Skeletal muscle tissue (tissue), 4 donors: Measurements from ENCODE around the gene NPLOC4. TPM values are rescaled to one million over a fixed set of nuclear protein-coding genes. Genes with fewer than 3 reads are reported as not detected.
"Not testable (repeated sequence)": the region's sequence is repeated elsewhere in the genome, so short reads cannot be mapped to it uniquely, and the experiment has no call there.

Experiments used
- H3K27ac ChIP-seq: one replicate; pipeline ENCODE4 v1.7.0; 2013; ENCODE audit warnings: mild to moderate bottlenecking, low read depth, low read length, inconsistent platforms
- H3K27me3 ChIP-seq, 3 donors: one replicate each; pipeline ENCODE4 v1.7.0; 2013; ENCODE audit warnings: low read length in 3 of 3; ENCODE audit not compliant: control insufficient read depth in 3 of 3, insufficient read depth in 3 of 3
- H3K36me3 ChIP-seq, 3 donors: one replicate each; pipeline ENCODE4 v1.7.0; 2013; ENCODE audit warnings: low read length in 3 of 3; ENCODE audit not compliant: control insufficient read depth in 3 of 3, insufficient read depth in 3 of 3
- H3K4me1 ChIP-seq, 3 donors: one replicate each; pipeline ENCODE4 v1.7.0; 2013; ENCODE audit warnings: low read length in 3 of 3, mild to moderate bottlenecking in 3 of 3; ENCODE audit not compliant: control insufficient read depth in 3 of 3, insufficient read depth in 3 of 3
- H3K4me3 ChIP-seq, 3 donors: one replicate each; pipeline ENCODE4 v1.7.0; 2013; ENCODE audit warnings: low read length in 3 of 3
- H3K9ac ChIP-seq, 3 donors: one replicate each; pipeline ENCODE4 v1.7.0; 2013; ENCODE audit warnings: low read length in 3 of 3, mild to moderate bottlenecking in 3 of 3, moderate library complexity in 2 of 3, low read depth in 1 of 3
- H3K9me3 ChIP-seq, 3 donors: one replicate each; pipeline ENCODE4 v1.7.0; 2013; ENCODE audit warnings: low read length in 3 of 3; ENCODE audit not compliant: control insufficient read depth in 3 of 3
- total RNA-seq: library from RNA; depleted of rRNA; stranded (reverse); fragments of >200 nt; gene quantifications from one replicate; pipeline ENCODE4 v1.2.3, GENCODE V29; 2014
- donor health status: Osteomylitis.

NPLOC4 gene
- total RNA-seq, 1 donor from 2014 or later, result 43.8 TPM

DNA sequence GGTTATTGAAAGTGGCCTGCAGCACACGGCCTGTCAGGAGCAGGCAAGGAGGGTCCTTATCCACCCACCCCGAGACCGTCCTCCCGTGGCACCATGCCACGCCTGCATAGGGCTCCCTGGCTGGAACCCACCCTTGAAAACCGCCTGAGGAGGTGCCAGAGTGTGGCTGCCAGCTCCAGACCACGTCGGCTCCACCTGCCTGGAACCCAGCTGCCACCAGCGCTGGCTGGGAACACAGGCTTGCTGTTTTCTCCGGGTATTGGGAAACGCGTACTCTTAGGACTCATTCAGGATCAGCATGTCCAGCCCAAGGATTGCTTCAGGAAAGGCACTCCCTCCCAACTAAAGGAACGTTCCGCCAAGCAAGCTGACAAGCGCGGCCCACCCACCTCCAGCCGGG, 40.0 kb upstream of the NPLOC4 start:
- Histone ChIP-seq H3K9me3 (no peaks in the 10 kb centered on the region), H3K4me1 (peaks cover 0 to 12% (median 6%) of the 10 kb centered on the region in 3 donors), H3K27me3 (no peaks in the 10 kb centered on the region), H3K9ac (no peak overlapping the region), H3K36me3 (peaks cover 15 to 18% (median 16%) of the 10 kb centered on the region in 3 donors), H3K4me3 (no peak overlapping the region), H3K27ac (no peak overlapping the region)

DNA sequence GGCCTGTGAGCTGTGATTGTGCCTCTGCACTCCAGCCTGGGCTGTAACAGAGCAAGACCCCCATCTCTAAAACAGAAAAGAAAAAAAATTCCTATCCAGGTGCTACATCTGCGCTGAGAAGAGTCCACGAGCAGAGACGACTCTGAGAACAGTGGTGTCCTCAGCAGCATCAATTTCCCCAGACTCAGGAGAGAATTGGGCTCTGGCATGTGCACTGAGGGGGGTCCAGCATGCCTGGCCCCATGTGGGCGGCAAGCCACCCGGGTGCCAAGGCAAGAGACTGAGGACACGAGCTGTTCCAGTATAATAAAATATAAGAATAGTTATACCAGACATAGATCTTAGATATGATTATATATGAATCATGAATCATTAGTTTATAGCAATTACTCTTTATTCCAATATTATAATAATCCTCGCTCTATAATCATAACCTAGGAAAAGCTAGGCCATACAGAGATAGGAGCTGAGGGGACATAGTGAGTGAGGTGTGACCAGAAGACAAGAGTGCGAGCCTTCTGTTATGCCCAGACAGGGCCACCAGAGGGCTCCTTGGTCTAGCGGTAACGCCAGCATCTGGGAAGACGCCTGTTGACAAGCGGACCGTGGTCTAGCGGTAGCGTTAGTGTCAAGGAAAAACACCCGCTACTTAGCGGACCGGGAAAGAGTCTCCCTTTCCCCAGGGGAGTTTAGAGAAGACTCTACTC, 38.8 kb upstream of the NPLOC4 start:
- not testable (repeated sequence) for H3K4me3 ChIP-seq, H3K27me3 ChIP-seq, H3K9me3 ChIP-seq, H3K4me1 ChIP-seq, H3K27ac ChIP-seq
- peaks cover 16 to 25% (median 19%) of the 10 kb centered on the region in 3 donors for H3K36me3 ChIP-seq
- H3K9ac ChIP-seq, result peak overlapping the region in 1 of 3 donors; percentile 8

- no peak overlapping the region for H3K4me3 ChIP-seq
- no peak overlapping the region for H3K27ac ChIP-seq
- H3K9ac ChIP-seq, result peak overlapping the region in 1 of 3 donors; percentile 25
- peaks cover 0 to 7% (median 0%) of the 10 kb centered on the region in 3 donors for H3K4me1 ChIP-seq
- no peaks in the 10 kb centered on the region for H3K27me3 ChIP-seq
- H3K36me3 ChIP-seq, result peaks cover 20 to 35% (median 27%) of the 10 kb centered on the region in 3 donors
- no peaks in the 10 kb centered on the region for H3K9me3 ChIP-seq
Observed at GRCh38 chr17:81673561-81674258, 36.8 kb upstream of the NPLOC4 start.

- Histone ChIP-seq H3K9me3 (no peaks in the 10 kb centered on the region), H3K36me3 (peaks cover 20 to 35% (median 31%) of the 10 kb centered on the region in 3 donors), H3K4me3 (no peak overlapping the region), H3K9ac (no peak overlapping the region), H3K27ac (no peak overlapping the region), H3K27me3 (no peaks in the 10 kb centered on the region), H3K4me1 (peaks cover 1 to 9% (median 4%) of the 10 kb centered on the region in 3 donors)
Observed at GRCh38 chr17:81672954-81673353, 36.0 kb upstream of the NPLOC4 start.

GRCh38 chr17:81672504-81672903, 35.6 kb upstream of the NPLOC4 start:
- Histone ChIP-seq H3K4me3 (no peak overlapping the region), H3K9me3 (no peaks in the 10 kb centered on the region), H3K4me1 (peaks cover 4 to 13% (median 7%) of the 10 kb centered on the region in 3 donors), H3K27me3 (no peaks in the 10 kb centered on the region), H3K27ac (no peak overlapping the region), H3K9ac (peak overlapping the region in 1 of 3 donors; percentile 8), H3K36me3 (peaks cover 20 to 35% (median 31%) of the 10 kb centered on the region in 3 donors)

GRCh38 chr17:81667754-81668153, 30.8 kb upstream of the NPLOC4 start:
- Histone ChIP-seq H3K9ac (no peak overlapping the region), H3K27me3 (no peaks in the 10 kb centered on the region), H3K36me3 (peaks cover 21 to 31% (median 29%) of the 10 kb centered on the region in 3 donors), H3K4me3 (no peak overlapping the region), H3K27ac (no peak overlapping the region), H3K9me3 (no peaks in the 10 kb centered on the region), H3K4me1 (peaks cover 16 to 33% (median 21%) of the 10 kb centered on the region in 3 donors)

- Histone ChIP-seq H3K9ac (peak within 1 kb of the TSS; percentile 83 to 92 (median 92)), H3K9me3 (no peaks in the 10 kb centered on the region), H3K4me3 (peak within 1 kb of the TSS; percentile 80 to 91 (median 91)), H3K27me3 (no peaks in the 10 kb centered on the region), H3K4me1 (peaks cover 16 to 33% (median 21%) of the 10 kb centered on the region in 3 donors), H3K36me3 (peaks cover 9 to 19% (median 18%) of the 10 kb centered on the region in 3 donors), H3K27ac (peak within 1 kb of the TSS; percentile 70)
Observed at GRCh38 chr17:81666342-81667191, 29.7 kb upstream of the NPLOC4 start, which contains the start of the genes CCDC137 and OXLD1. Gene CCDC137 (plus strand): TSS chr17:81666737. CDS start chr17:81666767, 30 bp downstream. Gene OXLD1 (minus strand): TSS chr17:81666605. CDS start chr17:81666577, 28 bp downstream.

GRCh38 chr17:81666092-81666341, 29.1 kb upstream of the NPLOC4 start:
- Histone ChIP-seq H3K27me3 (no peaks in the 10 kb centered on the region), H3K4me3 (peak overlapping the region; percentile 80 to 91 (median 91)), H3K36me3 (peaks cover 9 to 18% (median 14%) of the 10 kb centered on the region in 3 donors), H3K27ac (peak overlapping the region; percentile 70), H3K9me3 (no peaks in the 10 kb centered on the region), H3K4me1 (peaks cover 16 to 33% (median 21%) of the 10 kb centered on the region in 3 donors), H3K9ac (peak overlapping the region; percentile 83 to 92 (median 92))

GRCh38 chr17:81665205-81666091, 28.5 kb upstream of the NPLOC4 start:
- Histone ChIP-seq H3K27ac (peak overlapping the region; percentile 70), H3K9me3 (no peaks in the 10 kb centered on the region), H3K36me3 (peaks cover 8 to 16% (median 11%) of the 10 kb centered on the region in 3 donors), H3K4me1 (peaks cover 16 to 33% (median 21%) of the 10 kb centered on the region in 3 donors), H3K27me3 (no peaks in the 10 kb centered on the region), H3K4me3 (peak overlapping the region; percentile 80 to 91 (median 91)), H3K9ac (peak overlapping the region; percentile 83 to 92 (median 92))
